ENCODE data around the gene LINGO3.

DNA sequence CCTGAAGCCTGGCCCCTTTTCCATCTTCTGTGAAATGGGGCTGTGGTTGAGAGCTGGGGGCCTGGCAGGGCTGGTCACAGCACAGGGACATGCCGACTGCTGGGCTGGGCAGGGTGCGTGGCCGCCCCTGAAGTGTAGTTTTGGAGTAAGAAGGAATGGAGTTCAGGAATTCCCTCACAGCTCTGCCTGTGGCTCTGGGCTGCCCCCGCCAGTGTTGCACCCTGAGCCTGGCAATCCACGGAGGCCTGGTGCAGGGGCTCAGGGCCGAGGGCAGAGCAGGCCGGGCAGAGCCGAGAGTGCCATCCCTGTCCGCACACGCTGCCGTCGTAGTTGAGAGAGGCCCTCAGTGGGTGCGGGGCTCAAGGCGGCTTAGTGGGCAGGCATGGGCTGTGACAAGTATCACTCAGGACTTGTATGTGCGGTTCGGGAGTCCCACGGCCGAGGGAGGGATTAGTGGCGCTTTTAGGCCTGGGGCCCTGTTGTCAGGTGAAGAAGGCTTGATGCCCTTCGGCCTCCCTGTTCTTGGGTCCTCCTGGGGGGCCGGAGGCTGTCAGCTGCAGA lies 30.2 kb upstream of the LINGO3 start:
- TF ChIP-seq POLR2A (IDR thresholded peaks at IDR 0.05): no peak
- TF ChIP-seq, protein P1, sequence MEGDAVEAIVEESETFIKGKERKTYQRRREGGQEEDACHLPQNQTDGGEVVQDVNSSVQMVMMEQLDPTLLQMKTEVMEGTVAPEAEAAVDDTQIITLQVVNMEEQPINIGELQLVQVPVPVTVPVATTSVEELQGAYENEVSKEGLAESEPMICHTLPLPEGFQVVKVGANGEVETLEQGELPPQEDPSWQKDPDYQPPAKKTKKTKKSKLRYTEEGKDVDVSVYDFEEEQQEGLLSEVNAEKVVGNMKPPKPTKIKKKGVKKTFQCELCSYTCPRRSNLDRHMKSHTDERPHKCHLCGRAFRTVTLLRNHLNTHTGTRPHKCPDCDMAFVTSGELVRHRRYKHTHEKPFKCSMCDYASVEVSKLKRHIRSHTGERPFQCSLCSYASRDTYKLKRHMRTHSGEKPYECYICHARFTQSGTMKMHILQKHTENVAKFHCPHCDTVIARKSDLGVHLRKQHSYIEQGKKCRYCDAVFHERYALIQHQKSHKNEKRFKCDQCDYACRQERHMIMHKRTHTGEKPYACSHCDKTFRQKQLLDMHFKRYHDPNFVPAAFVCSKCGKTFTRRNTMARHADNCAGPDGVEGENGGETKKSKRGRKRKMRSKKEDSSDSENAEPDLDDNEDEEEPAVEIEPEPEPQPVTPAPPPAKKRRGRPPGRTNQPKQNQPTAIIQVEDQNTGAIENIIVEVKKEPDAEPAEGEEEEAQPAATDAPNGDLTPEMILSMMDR (IDR thresholded peaks at IDR 0.05): no peak
- TF ChIP-seq POLR2AphosphoS5 (IDR thresholded peaks at IDR 0.05): no peak
